SK-N-MC (cell line): ENCODE data around the gene TMEM255B.

Source experiments
- EZH2 ChIP-seq: fragments of 200-600 bp; sonication (generic); IDR thresholded peaks from one replicate; pipeline ENCODE4 v1.6.1; 2017; ENCODE audit warnings: antibody characterized with exemption
- POLR2AphosphoS5 ChIP-seq: IDR thresholded peaks from 2 replicates; pipeline ENCODE4 v1.6.1; 2012; ENCODE audit warnings: mild to moderate bottlenecking, low read depth, low read length, borderline replicate concordance

DNA sequence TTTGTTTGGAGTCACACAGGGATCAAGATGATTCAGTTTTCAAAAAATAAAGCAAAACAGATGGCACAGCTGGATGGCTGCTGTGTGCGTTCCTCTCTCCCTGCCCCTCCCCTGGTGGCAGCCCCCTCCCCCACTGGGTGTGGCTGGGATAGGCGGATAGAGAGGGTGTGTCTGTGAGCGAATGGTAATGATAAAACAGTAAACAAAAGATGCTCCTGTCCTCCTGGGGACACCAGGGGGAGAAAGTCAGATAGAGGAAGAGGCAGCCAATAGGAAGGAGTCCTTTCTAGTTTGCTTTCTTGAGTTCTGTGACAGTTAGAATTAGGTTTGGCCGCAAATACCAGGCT lies 6.5 kb downstream of the TMEM255B start:
- TF ChIP-seq POLR2AphosphoS5 = no peak
- no peak for TF ChIP-seq EZH2
